GM18505 (cell line): ENCODE measurements around the gene IQCB1.
"Not testable (repeated sequence)": the region's sequence is repeated elsewhere in the genome, so short reads cannot be mapped to it uniquely, and the experiment has no call there.

ENCODE experiments used
- ATAC-seq: cut with Tn5 transposase; IDR thresholded peaks from one replicate; pipeline ENCODE4 v1.9.1; 2021; ENCODE audit not compliant: unreplicated experiment
- POLR2A ChIP-seq: IDR thresholded peaks from 4 replicates; pipeline ENCODE4 v1.6.1; 2011; ENCODE audit warnings: borderline replicate concordance; ENCODE audit not compliant: insufficient read depth, insufficient read length; ENCODE audit errors: extremely low read depth

The IQCB1 gene, protein sequence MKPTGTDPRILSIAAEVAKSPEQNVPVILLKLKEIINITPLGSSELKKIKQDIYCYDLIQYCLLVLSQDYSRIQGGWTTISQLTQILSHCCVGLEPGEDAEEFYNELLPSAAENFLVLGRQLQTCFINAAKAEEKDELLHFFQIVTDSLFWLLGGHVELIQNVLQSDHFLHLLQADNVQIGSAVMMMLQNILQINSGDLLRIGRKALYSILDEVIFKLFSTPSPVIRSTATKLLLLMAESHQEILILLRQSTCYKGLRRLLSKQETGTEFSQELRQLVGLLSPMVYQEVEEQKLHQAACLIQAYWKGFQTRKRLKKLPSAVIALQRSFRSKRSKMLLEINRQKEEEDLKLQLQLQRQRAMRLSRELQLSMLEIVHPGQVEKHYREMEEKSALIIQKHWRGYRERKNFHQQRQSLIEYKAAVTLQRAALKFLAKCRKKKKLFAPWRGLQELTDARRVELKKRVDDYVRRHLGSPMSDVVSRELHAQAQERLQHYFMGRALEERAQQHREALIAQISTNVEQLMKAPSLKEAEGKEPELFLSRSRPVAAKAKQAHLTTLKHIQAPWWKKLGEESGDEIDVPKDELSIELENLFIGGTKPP

DNA sequence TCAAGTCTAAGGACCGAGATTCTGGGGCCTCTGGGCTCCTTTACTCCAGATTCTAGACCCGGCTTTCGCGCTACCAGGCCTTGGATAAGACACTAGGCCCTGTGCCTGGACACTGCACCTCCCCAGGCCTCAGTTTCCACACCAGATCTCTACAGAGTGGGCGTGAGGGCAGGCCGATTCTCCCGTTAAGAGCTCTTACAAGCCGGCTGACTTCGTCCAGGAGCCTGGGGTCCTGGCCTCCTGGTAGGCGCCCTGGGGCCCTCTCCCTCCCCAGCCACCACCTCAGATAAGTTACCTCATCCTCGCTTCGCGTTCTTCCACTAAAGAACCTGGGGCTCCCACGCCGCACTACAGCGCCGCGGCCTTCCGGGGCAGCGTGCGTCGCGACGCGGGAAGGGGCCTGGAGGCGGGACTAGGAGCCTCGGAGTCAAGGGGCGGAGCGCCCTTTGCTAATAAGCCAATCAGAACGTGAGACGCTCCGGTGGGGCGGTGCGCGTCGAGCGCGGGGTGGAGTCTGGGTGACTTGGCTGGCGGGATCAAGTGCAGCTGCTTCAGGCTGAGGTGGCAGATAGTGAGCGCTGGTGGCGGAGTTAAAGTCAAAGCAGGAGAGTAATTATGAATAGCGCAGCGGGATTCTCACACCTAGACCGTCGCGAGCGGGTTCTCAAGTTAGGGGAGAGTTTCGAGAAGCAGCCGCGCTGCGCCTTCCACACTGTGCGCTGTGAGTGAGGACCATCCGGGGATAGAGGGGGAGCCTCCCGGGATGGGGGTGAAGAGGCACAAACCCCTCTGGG, at the start of gene IQCB1, which contains the start of gene EAF2:
Gene IQCB1, minus strand, starts transcription at position 390 of the 794 bp plus-strand sequence. CDS start 6,100 bp downstream, outside the sequence.
Gene EAF2, plus strand, starts transcription at position 539 of the 794 bp plus-strand sequence. Its CDS starts 77 bp downstream, at position 616.
- TF ChIP-seq POLR2A: peak; percentile 97
- peak; percentile 98 for ATAC-seq

DNA sequence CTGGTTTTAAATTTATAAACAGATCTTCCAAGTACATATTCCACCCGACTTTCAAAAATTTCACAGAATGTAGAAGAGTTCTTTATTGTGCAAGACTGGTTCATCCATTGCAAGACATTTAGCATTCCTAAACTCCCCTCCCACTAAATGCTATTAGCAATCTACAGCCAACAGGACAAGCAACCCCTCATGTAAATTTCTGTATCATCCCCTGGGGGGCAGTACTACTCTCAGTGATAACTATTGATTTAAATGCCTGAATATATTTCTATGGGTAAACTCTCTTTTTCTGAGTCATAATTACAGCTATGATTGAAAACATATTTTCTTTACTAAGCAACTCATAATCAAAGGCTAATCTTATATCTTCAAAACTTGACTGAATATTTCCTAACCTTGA, 48.6 kb upstream of the IQCB1 start:
- TF ChIP-seq POLR2A: no peak
- ATAC-seq: no peak

DNA sequence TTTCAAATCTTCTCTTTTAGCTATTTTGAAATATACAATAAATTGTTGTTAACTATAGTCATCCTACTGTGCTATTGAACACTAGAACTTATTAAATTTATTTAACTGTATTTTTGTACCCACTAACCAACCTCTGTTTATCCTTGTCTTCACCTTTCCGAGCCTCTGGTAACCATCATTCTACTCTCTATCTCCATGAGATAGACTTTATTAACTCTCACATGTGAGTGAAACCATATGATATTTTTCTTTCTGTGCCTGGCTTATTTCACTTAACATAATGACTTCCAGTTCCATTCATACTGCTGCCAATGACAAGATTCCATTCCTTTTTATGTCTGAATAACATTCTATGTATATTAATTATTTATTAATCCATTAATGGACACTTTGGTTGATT, 43.6 kb upstream of the IQCB1 start:
- no peak for TF ChIP-seq POLR2A
- no peak for ATAC-seq

DNA sequence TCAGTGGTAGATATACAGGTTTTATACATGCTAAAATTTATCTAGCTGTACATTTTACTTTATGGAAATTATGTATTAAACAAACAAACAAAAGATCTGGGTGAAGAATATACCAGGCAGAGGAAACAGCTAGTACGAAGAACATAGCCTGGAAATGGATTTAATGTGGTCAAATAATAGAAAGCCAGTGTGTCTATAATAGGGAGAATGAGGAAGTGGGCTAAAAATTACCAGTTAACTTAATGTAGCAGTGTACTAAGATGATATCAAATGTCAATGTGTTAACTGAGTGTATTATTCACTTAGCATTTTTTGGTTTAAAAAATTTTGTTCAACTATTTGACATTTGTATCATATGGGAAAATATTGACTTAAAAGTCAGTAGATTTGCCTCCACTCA, 36.6 kb upstream of the IQCB1 start:
- ATAC-seq: no peak
- TF ChIP-seq POLR2A: no peak

DNA sequence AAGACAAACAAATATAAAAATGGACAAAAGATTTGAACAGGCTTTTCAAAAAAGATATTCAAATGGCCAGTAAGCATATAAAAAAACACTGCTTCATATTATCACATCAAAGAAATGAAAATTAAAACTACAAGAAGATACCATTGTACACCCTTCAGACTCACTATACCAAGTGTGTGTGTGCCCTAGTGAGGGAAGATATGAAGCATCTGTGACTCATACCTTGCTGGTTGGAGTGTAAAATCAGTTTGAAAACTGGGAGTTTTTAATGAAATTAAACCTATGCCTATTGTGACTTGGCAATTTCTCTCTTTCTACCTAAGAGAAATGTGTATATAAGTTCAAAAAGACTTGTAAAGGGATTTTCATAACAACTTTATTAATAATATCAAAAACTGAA, 35.9 kb upstream of the IQCB1 start:
- no peak for TF ChIP-seq POLR2A
- ATAC-seq: no peak

DNA sequence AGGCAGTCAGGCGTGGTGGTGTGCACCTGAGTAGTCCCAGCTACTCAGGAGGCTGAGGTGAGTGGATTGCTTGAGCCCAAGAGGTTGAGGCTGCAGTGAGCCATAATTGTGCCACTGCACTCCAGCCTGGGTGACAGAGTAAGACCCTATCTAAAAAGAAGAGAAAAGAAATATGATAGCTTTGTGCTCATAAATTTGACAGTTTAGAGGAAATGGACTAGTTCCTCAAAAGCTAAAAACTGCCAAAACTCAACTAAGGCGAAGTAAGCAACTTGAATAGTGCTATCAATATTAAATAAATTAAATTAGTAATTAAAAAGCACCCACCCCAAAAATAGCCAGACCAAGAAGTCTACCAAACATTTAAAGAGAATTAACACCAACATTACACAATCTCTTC, 34.9 kb upstream of the IQCB1 start:
- no peak for ATAC-seq
- TF ChIP-seq POLR2A: no peak

DNA sequence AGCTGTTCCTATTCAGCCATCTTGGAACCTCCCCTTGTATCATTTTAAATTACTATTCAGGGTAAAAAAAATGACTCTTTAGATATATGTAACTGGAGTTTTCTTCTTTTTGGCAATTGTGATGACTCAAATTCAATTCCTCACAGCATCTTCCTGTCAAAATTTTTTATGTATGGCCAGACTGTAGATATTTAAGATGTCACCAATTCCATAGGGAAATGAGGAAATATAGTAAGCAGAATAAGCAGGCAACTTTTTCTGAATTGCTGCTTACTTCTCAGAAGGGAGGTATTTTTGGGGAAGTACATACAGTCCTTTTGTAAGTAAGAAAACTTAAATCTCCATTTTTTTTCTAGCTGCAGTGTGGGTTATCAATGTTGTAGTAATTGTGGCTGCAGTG, 28.9 kb upstream of the IQCB1 start:
- ATAC-seq: no peak
- no peak for TF ChIP-seq POLR2A

DNA sequence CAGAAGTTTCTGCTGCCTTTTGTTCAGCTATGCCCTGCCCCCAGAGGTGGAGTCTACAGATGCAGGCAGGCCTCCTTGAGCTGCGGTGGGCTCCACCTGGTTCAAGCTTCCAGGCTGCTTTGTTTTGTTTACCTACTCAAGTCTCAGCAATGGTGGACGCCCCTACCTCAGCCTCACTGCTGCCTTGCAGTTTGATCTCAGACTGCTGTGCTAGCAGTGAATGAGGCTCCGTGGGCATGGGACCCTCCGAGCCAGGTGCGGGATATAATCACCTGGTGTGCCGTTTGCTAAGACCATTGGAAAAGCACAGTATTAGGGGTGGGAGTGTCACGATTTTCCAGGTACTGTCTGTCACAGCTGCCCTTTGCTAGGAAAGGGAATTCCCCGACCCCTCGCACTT, 28.4 kb upstream of the IQCB1 start:
- ATAC-seq: not testable (repeated sequence)

DNA sequence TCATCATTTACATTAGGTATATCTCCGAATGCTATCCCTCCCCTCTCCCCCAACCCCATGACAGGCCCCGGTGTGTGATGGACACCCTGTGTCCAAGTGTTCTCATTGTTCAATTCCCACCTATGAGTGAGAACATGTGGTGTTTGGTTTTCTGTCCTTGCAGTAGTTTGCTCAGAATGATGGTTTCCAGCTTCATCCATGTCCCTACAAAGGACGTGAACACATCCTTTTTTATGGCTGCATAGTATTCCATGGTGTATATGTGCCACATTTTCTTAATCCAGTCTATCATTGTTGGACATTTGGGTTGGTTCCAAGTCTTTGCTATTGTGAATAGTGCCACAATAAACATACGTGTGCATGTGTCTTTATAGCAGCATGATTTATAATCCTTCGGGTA, 22.9 kb upstream of the IQCB1 start:
- not testable (repeated sequence) for ATAC-seq

DNA sequence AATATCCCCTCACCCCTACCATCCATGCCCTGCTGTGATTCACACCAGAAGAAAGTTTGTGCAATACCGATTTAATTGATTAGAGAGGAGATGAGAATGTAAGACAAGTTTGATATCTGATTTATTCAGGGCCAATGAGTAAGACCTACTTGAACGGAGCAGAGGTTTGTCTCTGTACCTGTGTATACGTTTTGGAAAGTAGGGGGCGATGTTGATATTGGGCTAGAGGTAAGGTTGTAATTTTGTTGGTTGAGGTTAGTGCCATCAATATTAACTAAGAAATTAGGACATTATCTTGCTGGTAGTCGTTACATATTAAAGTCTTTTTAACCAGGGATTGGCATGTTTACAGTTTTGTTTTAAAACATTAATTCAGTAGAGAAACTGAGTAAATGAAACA, 20.7 kb upstream of the IQCB1 start:
- ATAC-seq: no peak
- TF ChIP-seq POLR2A: no peak

DNA sequence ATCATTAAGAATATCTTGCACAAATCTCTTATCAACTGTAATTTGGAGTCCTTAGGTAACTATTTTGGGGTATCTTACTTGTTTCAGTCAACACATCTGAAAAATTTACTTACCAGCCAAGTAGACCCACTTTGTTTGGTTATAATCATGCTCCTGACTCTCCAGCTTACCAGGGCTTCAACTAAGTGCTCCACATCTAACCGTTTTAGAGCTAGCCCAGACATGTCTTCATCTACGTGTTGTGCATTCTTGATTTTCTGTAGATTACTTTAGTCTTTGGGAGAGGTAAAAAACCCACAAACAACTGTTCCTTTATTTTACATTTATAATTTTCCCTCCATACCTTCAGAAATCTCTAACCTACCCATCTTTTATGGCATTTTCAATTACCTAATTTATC, 17.4 kb upstream of the IQCB1 start:
- ATAC-seq: no peak
- no peak for TF ChIP-seq POLR2A

DNA sequence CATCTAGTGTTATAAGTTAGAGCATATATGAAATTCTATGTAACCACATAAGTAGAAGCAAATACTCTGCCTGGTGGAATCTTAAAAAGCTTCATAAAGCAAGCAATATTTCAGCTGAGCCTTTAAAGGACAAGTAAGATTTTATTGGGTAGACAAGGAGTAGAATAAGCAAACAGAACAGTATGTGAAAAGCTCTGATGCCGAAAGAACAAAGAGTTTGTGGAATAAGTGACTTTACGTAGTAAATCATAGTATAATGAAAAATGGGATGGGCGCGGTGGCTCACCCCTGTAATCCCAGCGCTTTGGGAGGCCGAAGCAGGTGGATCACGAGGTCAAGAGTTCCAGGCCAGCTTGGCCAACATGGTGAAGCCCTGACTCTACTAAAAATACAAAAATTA, 10.0 kb upstream of the IQCB1 start:
- TF ChIP-seq POLR2A: no peak
- ATAC-seq: no peak

DNA sequence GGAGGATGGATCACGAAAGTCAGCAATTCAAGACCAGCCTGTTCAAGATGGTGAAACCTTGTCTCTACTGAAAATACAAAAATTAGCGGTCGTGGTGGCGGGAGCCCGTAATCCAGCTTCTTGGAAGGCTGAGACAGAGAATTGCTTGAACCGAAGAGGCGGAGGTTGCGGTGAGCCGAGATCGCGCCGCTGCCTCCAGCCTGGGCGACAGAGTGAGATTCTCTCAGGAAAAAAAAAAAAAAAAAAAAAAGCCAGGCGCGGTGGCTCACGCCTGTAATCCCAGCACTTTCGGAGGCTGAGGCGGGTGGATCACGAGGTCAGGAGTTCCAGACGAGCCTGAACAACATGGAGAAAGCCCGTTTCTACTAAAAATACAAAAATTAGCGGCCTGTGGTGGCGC, 5.1 kb upstream of the IQCB1 start:
- ATAC-seq: no peak

DNA sequence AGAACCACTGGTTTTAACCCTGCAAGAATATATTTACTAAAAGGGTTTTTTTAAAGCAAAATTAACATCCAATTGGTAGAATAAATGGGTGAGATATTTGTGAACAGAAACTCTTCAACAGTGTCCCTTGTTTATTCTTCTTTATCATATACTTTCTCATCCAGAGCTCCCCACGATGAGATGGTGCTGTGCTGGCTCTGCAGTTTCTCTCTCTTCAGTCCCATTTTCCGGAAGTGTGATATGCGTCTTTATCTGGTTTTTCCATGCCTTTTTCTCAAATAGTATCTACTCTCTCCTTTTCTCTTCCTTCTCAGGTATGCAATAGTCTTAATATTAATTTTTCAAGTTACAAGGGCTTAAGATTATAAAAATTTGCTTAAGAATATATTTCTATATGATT, 1.6 kb upstream of the IQCB1 start:
- no peak for ATAC-seq
- TF ChIP-seq POLR2A: no peak

More for the DNA sequence above, 5.1 kb upstream of the IQCB1 start:
- TF ChIP-seq POLR2A: no peak

DNA sequence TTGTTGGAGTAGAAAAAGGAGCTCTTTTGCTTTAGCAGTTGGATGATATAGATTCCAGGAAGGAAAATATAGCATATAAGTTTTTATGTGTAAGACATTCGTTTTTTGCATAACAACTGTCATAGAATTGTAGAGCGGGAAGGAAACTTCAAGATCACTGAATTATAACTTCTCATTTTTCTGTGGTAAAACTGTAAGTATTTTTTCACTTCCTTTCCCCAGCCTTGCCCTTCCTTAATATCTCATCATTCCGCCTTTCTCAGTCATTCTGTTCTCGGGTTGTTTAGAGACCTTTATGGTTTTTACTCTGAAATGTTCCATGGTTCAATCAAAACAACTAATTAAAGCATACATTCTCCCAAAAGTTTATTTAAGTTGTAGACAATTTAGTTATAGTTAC, 1.2 kb upstream of the IQCB1 start:
- ATAC-seq: no peak
- no peak for TF ChIP-seq POLR2A

DNA sequence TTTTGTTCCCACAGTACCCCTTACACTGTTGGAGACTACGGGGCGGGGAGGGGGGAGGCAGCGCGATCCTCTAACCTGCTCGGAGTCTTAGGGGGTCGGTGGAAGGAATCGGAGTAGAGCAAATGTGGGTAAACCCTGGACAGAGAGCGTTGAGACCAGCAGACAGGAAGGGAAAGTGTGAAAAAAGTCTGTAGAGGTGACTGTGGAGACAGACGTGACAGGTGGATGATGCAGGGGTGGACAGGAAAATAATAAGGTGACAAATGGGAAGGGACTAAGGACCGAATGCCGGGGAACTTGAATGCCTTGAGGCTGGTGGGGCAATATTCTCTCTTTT, 573 bp upstream of the IQCB1 start:
- TF ChIP-seq POLR2A: no peak
- peak; percentile 15 for ATAC-seq
